ENCODE results near the gene ZSWIM2.
"Not testable (repeated sequence)": the region's sequence is repeated elsewhere in the genome, so short reads cannot be mapped to it uniquely, and the experiment has no call there.

The ZSWIM2 gene, protein sequence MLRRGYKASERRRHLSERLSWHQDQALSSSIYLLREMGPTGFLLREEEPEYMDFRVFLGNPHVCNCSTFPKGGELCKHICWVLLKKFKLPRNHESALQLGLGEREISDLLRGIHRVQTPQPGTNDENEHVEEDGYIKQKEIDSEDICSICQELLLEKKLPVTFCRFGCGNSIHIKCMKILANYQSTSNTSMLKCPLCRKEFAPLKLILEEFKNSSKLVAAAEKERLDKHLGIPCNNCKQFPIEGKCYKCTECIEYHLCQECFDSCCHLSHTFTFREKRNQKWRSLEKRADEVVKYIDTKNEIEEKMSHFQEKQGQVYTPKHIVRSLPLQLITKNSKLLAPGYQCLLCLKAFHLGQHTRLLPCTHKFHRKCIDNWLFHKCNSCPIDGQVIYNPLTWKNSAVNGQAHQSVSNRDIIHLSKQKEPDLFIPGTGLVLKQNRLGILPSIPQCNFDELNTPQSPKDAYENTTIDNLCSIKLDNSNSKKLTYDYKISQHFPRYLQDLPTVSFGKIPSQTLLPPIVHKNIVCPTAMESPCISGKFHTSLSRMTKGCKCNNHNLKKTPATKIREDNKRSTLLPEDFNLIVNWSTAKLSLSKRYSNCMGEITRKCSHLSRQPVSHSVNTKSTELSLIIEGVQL

DNA sequence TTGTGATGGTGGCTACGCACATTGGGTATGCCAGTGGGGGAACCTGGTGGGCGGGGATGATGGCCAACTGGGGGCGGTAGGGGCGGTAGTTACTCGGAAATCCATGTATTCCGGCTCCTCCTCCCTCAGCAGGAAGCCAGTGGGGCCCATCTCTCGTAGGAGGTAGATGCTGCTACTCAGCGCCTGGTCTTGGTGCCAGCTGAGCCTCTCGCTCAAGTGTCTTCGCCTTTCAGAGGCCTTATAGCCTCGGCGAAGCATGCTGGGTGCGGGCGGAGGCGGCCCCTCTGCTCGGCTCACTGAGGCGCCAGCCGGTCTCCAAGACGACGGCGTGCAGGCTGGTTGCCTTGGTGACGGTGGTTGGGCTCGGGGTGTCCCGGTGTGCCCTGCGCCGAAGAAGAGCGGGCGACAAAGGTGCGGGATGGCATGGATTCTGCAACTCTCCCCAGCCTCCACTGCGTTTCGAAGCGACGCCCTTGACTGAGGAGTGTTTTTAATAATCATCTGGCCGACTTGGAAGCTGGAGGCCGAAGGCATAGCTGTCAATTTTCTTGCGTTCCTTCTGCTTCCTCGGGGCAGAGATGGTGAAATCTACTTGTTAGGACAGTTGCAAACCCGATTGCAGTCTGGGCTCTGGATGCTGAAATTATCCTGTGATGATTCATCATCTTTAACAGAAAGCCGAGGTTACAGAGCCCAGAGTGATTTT is at the start of gene ZSWIM2:
Gene ZSWIM2, minus strand, starts transcription at position 298 of the 706 bp plus-strand sequence. Its CDS starts 40 bp downstream, at position 258.
- peak; percentile 25 for DNase-seq

- DNase-seq, result not testable (repeated sequence)
Observed at GRCh38 chr2:186896220-186896619, 47.2 kb upstream of the ZSWIM2 start.

- DNase-seq, result no peak
Observed at GRCh38 chr2:186895451-186895850, 46.5 kb upstream of the ZSWIM2 start.

DNA sequence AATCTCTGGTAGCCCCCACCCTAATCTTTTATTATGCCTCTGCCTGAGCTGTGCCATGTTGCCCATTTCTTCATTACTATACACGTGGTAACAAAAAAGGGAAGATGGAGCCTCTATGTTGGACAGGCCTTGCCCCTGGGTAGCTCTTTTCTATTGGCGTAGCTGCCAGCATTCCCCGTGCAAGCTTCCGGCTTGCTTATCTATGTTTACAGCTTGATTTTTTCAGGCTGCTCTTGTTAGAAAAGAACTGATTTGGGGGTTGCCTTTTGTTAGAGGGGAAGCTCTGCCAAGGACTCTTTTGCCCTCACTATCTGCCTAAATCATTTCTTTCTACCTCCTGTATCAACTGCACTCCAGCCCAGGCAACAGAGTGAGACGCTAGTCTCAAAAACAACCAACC is 45.5 kb upstream of the ZSWIM2 start:
- no peak for DNase-seq

DNA sequence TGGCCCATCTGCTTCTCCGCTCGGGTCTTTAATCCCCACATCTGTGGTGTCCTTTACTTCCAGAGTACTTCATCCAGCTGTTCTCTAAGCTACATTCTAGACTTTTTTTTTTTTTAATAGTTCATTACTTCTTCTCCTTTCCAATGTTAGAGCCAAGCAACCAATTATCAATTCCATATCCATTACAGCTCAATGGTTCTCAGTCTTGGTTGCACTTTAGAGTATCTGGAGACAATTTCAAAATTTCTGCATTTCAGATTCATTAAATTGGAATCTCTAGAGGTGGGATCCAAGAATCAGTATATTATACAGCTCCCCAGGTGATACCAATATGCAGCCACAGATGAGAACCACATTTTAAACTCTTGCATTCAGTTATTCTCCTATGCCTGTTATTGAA is 43.9 kb upstream of the ZSWIM2 start:
- no peak for DNase-seq

DNA sequence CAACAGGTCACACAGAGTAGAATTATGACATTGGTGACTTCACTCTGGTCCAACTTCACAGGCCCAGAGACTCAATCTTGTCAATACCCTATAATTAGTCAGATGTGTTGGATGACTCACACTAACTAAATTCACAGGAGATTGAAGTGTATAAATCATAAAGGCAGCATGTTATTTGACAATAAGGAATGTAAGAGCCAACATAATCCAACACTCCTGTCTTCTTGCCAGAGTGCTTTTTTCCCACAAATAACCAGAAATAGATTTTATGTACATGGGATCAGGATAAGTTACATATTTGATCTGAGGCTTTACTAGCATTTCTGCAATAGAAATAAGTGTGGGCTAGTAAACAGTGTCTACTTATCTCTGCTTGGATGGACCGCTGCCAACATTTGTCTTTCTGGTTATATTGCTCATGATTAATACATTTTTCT is 42.2 kb upstream of the ZSWIM2 start:
- DNase-seq, result no peak

DNA sequence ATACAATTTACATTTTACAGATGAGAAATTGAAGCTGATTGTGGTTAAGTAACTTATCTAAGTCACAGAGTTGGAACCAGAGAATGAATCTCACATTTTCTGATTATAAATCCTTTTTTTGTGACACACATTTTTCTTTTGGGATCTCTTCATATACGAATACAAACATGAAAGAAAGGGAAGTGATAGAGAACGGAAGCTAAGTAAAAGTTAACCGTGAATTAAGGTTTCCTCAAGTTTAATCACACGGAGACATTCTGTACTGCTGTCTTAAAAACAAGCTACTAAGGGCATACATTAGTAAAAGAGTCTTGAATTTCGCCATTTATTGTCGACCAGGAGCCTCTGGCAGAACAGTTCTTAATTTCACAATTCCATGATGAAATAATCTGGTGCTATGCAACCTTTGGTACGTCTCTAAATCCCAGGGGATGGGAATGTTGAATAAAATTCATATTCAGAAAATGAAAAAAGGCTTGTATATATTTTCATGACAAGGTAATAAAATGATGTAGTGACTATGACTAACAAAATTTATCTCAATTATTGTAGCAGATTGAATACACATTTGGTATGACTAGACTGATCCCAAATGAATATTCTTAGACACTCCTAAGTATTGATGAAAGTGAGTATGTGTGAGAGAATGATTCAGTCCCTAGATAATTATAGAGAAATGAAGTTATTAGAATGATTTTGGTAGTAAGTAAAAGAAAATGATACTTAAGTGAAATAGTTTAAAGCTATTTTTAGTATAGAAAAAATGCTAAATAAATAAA is 40.3 kb upstream of the ZSWIM2 start:
- DNase-seq, result no peak

GRCh38 chr2:186887107-186888090 is 38.4 kb upstream of the ZSWIM2 start:
- no peak for DNase-seq

DNA sequence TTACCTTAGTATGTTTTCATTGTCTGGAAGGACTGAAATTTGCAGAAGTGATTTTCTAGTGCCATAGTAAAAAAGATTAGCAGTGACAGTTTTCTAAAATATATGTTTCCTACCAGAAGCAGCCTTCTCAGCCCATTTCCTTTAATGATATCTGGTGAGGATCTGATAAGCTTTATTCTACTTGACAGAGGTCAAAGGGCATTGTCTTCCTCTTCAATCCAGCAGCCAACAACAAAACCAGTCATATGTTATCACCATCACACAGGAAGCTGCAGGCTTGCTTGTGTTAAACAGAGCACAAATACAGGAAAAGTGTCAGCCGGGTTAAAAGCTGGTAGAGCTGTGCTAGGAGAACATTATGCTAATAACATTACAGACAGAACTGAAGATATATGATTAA is 35.6 kb upstream of the ZSWIM2 start:
- DNase-seq, result no peak

- DNase-seq, result no peak
Observed at GRCh38 chr2:186883666-186884065, 34.7 kb upstream of the ZSWIM2 start.

- no peak for DNase-seq
Observed at GRCh38 chr2:186882511-186883071, 33.6 kb upstream of the ZSWIM2 start.

GRCh38 chr2:186881660-186882059 is 32.7 kb upstream of the ZSWIM2 start:
- DNase-seq, result no peak

DNA sequence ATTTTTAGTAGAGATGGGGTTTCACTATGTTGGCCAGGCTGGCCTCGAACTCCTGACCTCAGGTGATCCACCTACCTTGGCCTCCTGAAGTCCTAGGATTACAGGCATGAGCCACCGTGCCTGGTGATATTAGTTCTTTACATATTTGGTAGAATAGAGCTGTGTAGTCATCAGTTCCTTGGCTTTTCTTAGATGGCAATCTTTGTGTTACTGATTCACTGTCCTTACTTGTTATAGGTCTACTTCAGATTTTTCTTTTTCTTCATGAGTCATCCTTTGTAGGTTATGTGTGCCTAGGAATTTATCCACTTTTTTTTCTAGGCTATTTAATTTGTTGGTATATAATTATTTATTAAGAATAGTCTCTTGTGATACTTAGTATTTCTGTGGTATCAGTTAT is 30.3 kb upstream of the ZSWIM2 start:
- DNase-seq, result no peak

GRCh38 chr2:186874713-186875112 is 25.7 kb upstream of the ZSWIM2 start:
- DNase-seq, result no peak

- no peak for DNase-seq
Observed at GRCh38 chr2:186871881-186872280, 22.9 kb upstream of the ZSWIM2 start.

GRCh38 chr2:186868344-186868743 is 19.4 kb upstream of the ZSWIM2 start:
- DNase-seq, result no peak

DNA sequence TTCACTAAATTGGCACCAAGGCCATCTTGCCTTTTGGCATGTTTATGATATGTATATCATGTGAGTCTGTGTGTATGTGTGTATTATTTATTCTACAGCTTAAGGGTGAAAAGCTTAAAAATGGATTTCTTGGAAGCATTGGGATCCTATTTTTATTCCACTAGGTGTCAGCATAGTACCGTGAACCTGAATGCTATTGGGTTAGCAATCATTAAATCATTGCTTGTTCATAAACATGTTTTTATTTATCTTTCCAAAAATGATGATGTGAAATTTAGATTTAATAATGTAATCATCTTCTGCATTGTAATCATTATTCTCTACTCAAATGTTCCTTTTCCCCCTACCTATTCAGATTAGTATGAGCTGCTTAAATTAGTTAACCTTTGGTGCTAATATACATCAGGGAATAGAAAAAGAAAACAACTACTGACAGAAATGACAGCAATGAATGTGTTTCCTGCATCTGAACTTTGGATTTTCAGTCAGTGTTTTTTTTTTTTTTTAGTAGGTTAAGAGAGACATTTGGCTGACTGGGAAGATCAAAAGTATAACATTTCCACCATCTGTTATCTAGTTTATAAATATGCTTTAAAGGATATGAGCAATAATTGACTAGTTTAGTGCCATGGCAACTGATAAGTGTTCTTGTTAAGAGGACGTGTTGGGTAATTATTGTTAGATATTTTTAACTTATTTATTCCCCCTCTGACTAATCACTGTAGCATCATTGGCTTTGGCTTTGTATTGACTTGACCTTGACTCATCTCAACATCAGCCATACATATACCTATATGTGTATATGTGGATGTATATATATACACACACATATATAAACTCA is 14.1 kb upstream of the ZSWIM2 start:
- no peak for DNase-seq

DNA sequence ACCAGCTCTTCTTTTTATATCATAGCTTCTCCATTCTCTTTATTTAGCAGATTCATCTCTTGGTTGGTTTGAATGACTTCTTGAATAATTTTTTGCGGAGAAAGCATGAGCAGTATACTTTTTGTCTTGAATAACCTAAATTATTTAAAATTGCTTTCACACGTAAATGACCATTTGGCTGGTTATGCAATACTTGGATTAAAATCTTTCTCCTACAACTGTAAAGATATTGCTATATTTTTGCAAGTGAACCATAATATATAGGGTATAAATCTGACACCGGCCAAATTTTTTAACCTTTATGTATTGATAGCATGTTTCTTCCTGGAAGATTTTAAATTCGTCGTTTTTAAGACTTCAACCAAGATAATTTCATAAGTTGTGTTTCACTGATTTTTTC is 6.2 kb upstream of the ZSWIM2 start:
- no peak for DNase-seq

- no peak for DNase-seq
Observed at GRCh38 chr2:186853951-186854350, 5.0 kb upstream of the ZSWIM2 start.

DNA sequence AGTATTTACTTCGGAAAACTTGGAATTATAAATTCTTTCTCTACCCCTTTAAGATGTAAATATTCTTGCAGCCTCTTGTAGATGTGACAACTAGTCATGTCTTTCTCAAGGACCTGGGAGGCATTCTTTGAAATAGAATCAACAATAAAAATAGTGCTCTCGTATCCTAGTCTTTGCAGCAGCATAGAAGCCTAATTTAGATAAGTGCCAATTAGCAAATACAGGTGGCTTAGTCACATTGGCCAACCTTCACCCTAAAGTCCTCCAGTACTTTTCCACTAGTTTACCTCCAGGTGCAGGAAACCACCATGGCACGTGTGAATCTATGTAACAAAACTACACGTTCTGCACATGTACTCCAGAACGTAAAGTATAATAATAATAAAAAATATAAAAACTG is 3.5 kb upstream of the ZSWIM2 start:
- no peak for DNase-seq

Measured in DMS79 treated with DMSO at 0.1 percent for 48 hours (cell line).